T-helper 2 cell treated with Interferon-gamma antibody and Interleukin-4, amounts not matched to agents 100 ng/mL and 5 ng/mL, for 36 hours (primary cell): ENCODE measurements around the gene SPINK8. TPM values are rescaled to one million over a fixed set of nuclear protein-coding genes. Genes with fewer than 3 reads are reported as not detected.
"Not testable (repeated sequence)": the region's sequence is repeated elsewhere in the genome, so short reads cannot be mapped to it uniquely, and the experiment has no call there.

Source experiments
- intact Hi-C: fragments of 100-400 bp; cut with micrococcal nuclease; formaldehyde crosslinking; loops from one replicate; pipeline ENCODE4 v1.15.1; 2023
- total RNA-seq: library from RNA; stranded (reverse); gene quantifications from 2 replicates; pipeline ENCODE4 v1.2.3, GENCODE V29; 2022

Gene SPINK8
- total RNA-seq, 1 donor from 2014 or later: not detected

- intact Hi-C loops: no loop called here
Observed at GRCh38 chr3:48280881-48281280, 52.6 kb downstream of the SPINK8 start.

GRCh38 chr3:48278884-48279559 is 54.4 kb downstream of the SPINK8 start:
- intact Hi-C loops: no loop called here

GRCh38 chr3:48276911-48277641 is 56.4 kb downstream of the SPINK8 start:
- intact Hi-C loops: no loop called here

- intact Hi-C loops: no loop called here
Observed at GRCh38 chr3:48275287-48276027, 58.0 kb downstream of the SPINK8 start.

GRCh38 chr3:48274452-48274851 is 59.0 kb downstream of the SPINK8 start:
- intact Hi-C loops: no loop called here

- intact Hi-C loops: loop anchor here (1.0 kb wide), 2 partner anchors 163 to 275 kb away; no protein-coding TSS in a partner anchor
Observed at GRCh38 chr3:48273594-48274211, 59.8 kb downstream of the SPINK8 start.

GRCh38 chr3:48271763-48272498 is 61.5 kb downstream of the SPINK8 start:
- intact Hi-C loops: no loop called here

- intact Hi-C loops: not testable (repeated sequence)
Observed at GRCh38 chr3:48271223-48271622, 62.2 kb downstream of the SPINK8 start.

GRCh38 chr3:48270306-48270705 is 63.2 kb downstream of the SPINK8 start:
- intact Hi-C loops: no loop called here

GRCh38 chr3:48269592-48269991 is 63.9 kb downstream of the SPINK8 start:
- intact Hi-C loops: loop anchor here (2.0 kb wide), 1 partner anchor 31 kb away; the partner anchor contains the start of gene NME6

- intact Hi-C loops: loop anchor here (1.0 to 2.0 kb wide), 2 partner anchors 28 to 32 kb away; partner anchors contain the start of genes NME6 and ZNF589
Observed at GRCh38 chr3:48268936-48269561, 64.4 kb downstream of the SPINK8 start.

GRCh38 chr3:48268381-48268935 is 65.0 kb downstream of the SPINK8 start:
- intact Hi-C loops: loop anchor here (1.0 to 2.0 kb wide), 2 partner anchors 27 to 32 kb away; partner anchors contain the start of genes NME6 and ZNF589

- intact Hi-C loops: loop anchor here (1.0 to 2.0 kb wide), 2 partner anchors 26 to 33 kb away; partner anchors contain the start of genes NME6 and ZNF589
Observed at GRCh38 chr3:48267782-48268181, 65.7 kb downstream of the SPINK8 start.

GRCh38 chr3:48258530-48258929 is 74.9 kb downstream of the SPINK8 start:
- intact Hi-C loops: no loop called here

Other genes starting within 250 kb of the SPINK8 start
- 30.7 and 30.8 TPM in 2 replicates for gene CDC25A, start 145.2 kb downstream of the SPINK8 start, total RNA-seq
- gene CAMP, start 110.2 kb downstream of the SPINK8 start, total RNA-seq: not detected in 2 replicates
- 29.3 and 29.6 TPM in 2 replicates for gene ZNF589, start 92.6 kb downstream of the SPINK8 start, total RNA-seq
- 31.7 and 34.5 TPM in 2 replicates for gene NME6, start 32.3 kb downstream of the SPINK8 start, total RNA-seq
- gene FBXW12, start 38.6 kb upstream of the SPINK8 start, total RNA-seq: not detected in 2 replicates
- gene PLXNB1, start 96.4 kb upstream of the SPINK8 start, total RNA-seq: 1.6 and 1.9 TPM in 2 replicates
- gene CCDC51, start 106.5 kb upstream of the SPINK8 start, total RNA-seq: 14.2 and 16.4 TPM in 2 replicates
- gene TMA7, start 106.6 kb upstream of the SPINK8 start, total RNA-seq: 289 and 303 TPM in 2 replicates
- gene ATRIP, start 113.1 kb upstream of the SPINK8 start, total RNA-seq: 17.2 and 17.4 TPM in 2 replicates
- 140 and 142 TPM in 2 replicates for gene SHISA5, start 170.5 kb upstream of the SPINK8 start, total RNA-seq
- gene PFKFB4, start 223.1 kb upstream of the SPINK8 start, total RNA-seq: 7.7 and 8.3 TPM in 2 replicates
- not detected in 2 replicates for gene UCN2, start 230.1 kb upstream of the SPINK8 start, total RNA-seq